ENCODE results near the gene DLL3. TPM values are rescaled to one million over a fixed set of nuclear protein-coding genes. Genes with fewer than 3 reads are reported as not detected.
"Not testable (repeated sequence)": the region's sequence is repeated elsewhere in the genome, so short reads cannot be mapped to it uniquely, and the experiment has no call there.

The DLL3 gene
- 0.42 and 0.62 TPM in 2 replicates for total RNA-seq
- long read RNA-seq, partial matches to known transcripts, result 2 of 2 reads
- long read RNA-seq, other reads (novel, unspliced or antisense), result 0 of 2 reads

GRCh38 chr19:39498798-39499642 is at the start of gene DLL3:
TSS of gene DLL3 (plus strand) at chr19:39498947. CDS start at chr19:39498975, 28 bp downstream.
- no peak for TF ChIP-seq CTCF (IDR thresholded peaks at IDR 0.05)
- Mint-ChIP-seq H3K36me3 (ENCODE audit: unreplicated experiment) (no peaks in the 10 kb centered on the region), H3K9me3 (ENCODE audit: unreplicated experiment) (no peaks in the 10 kb centered on the region), H3K27ac (ENCODE audit: unreplicated experiment) (no peak within 1 kb of the TSS), H3K27me3 (ENCODE audit: unreplicated experiment) (peaks cover 41% of the 10 kb centered on the region), H3K4me1 (ENCODE audit: unreplicated experiment) (peaks cover 24% of the 10 kb centered on the region), H3K4me3 (ENCODE audit: unreplicated experiment) (peak within 1 kb of the TSS; percentile 66)
- DNase-seq (ENCODE audit: extremely low spot score, unreplicated experiment), result no peak

- Mint-ChIP-seq H3K4me3 (ENCODE audit: unreplicated experiment) (no peak overlapping the region), H3K36me3 (ENCODE audit: unreplicated experiment) (peaks cover 39% of the 10 kb centered on the region), H3K27ac (ENCODE audit: unreplicated experiment) (no peak overlapping the region), H3K27me3 (ENCODE audit: unreplicated experiment) (no peaks in the 10 kb centered on the region), H3K9me3 (ENCODE audit: unreplicated experiment) (no peaks in the 10 kb centered on the region), H3K4me1 (ENCODE audit: unreplicated experiment) (peaks cover 39% of the 10 kb centered on the region)
- no peak for TF ChIP-seq CTCF (IDR thresholded peaks at IDR 0.05)
- no peak for DNase-seq (ENCODE audit: extremely low spot score, unreplicated experiment)
These were observed 49.5 kb upstream of the DLL3 start for GRCh38 chr19:39449116-39449797.

GRCh38 chr19:39451257-39451656 is 47.5 kb upstream of the DLL3 start:
- not testable (repeated sequence) for H3K9me3 Mint-ChIP-seq (ENCODE audit: unreplicated experiment); H3K27me3 Mint-ChIP-seq (ENCODE audit: unreplicated experiment); DNase-seq (ENCODE audit: extremely low spot score, unreplicated experiment); H3K4me3 Mint-ChIP-seq (ENCODE audit: unreplicated experiment); H3K27ac Mint-ChIP-seq (ENCODE audit: unreplicated experiment)
- Mint-ChIP-seq H3K4me1 (ENCODE audit: unreplicated experiment) (peaks cover 24% of the 10 kb centered on the region), H3K36me3 (ENCODE audit: unreplicated experiment) (peaks cover 40% of the 10 kb centered on the region)

- no peak for DNase-seq (ENCODE audit: extremely low spot score, unreplicated experiment)
- no peak overlapping the region for H3K27ac Mint-ChIP-seq (ENCODE audit: unreplicated experiment)
- no peak overlapping the region for H3K4me3 Mint-ChIP-seq (ENCODE audit: unreplicated experiment)
- TF ChIP-seq CTCF (IDR thresholded peaks at IDR 0.05), result no peak
- no peaks in the 10 kb centered on the region for H3K9me3 Mint-ChIP-seq (ENCODE audit: unreplicated experiment)
- H3K27me3 Mint-ChIP-seq (ENCODE audit: unreplicated experiment), result no peaks in the 10 kb centered on the region
- no peaks in the 10 kb centered on the region for H3K4me1 Mint-ChIP-seq (ENCODE audit: unreplicated experiment)
- peaks cover 42% of the 10 kb centered on the region for H3K36me3 Mint-ChIP-seq (ENCODE audit: unreplicated experiment)
These were observed 35.3 kb upstream of the DLL3 start for GRCh38 chr19:39463403-39463802.

GRCh38 chr19:39465956-39466747 is 32.6 kb upstream of the DLL3 start:
- TF ChIP-seq CTCF (IDR thresholded peaks at IDR 0.05), result no peak
- Mint-ChIP-seq H3K9me3 (ENCODE audit: unreplicated experiment) (no peaks in the 10 kb centered on the region), H3K4me3 (ENCODE audit: unreplicated experiment) (no peak overlapping the region), H3K4me1 (ENCODE audit: unreplicated experiment) (no peaks in the 10 kb centered on the region), H3K27ac (ENCODE audit: unreplicated experiment) (no peak overlapping the region), H3K36me3 (ENCODE audit: unreplicated experiment) (peaks cover 48% of the 10 kb centered on the region), H3K27me3 (ENCODE audit: unreplicated experiment) (no peaks in the 10 kb centered on the region)
- DNase-seq (ENCODE audit: extremely low spot score, unreplicated experiment), result no peak

Data from osteocyte (in vitro differentiated cells).